HG02938 (cell line): ENCODE results near the gene ZBTB48.
"Not testable (repeated sequence)": the region's sequence is repeated elsewhere in the genome, so short reads cannot be mapped to it uniquely, and the experiment has no call there.

Experiments
- ATAC-seq: cut with Tn5 transposase; IDR thresholded peaks from one replicate; pipeline ENCODE4 v1.9.1; 2021; ENCODE audit warnings: mild to moderate bottlenecking, moderate library complexity; ENCODE audit not compliant: unreplicated experiment

The ZBTB48 gene

DNA sequence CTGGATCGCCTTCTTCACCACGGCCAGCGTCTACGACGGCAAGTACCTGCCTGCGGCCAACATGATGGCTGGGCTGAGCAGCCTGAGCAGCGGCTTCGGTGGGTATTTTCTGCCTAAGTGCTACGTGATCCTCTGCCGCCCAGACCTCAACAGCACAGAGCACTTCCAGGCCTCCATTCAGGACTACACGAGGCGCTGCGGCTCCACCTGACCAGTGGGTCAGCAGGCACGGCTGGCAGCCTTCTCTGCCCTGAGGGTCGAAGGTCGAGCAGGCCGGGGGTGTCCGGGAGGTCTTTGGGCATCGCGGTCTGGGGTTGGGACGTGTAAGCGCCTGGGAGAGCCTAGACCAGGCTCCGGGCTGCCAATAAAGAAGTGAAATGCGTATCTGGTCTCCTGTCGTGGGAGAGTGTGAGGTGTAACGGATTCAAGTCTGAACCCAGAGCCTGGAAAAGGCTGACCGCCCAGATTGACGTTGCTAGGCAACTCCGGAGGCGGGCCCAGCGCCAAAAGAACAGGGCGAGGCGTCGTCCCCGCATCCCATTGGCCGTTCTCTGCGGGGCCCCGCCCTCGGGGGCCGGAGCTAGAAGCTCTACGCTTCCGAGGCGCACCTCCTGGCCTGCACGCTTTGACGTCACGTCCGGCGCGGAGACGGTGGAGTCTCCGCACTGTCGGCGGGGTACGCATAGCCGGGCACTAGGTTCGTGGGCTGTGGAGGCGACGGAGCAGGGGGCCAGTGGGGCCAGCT lies at the start of gene ZBTB48:
ZBTB48 (plus strand) TSS at position 621 of the 745 bp plus-strand sequence. CDS start 616 bp downstream, outside the sequence.
- ATAC-seq, result peak; percentile 82

DNA sequence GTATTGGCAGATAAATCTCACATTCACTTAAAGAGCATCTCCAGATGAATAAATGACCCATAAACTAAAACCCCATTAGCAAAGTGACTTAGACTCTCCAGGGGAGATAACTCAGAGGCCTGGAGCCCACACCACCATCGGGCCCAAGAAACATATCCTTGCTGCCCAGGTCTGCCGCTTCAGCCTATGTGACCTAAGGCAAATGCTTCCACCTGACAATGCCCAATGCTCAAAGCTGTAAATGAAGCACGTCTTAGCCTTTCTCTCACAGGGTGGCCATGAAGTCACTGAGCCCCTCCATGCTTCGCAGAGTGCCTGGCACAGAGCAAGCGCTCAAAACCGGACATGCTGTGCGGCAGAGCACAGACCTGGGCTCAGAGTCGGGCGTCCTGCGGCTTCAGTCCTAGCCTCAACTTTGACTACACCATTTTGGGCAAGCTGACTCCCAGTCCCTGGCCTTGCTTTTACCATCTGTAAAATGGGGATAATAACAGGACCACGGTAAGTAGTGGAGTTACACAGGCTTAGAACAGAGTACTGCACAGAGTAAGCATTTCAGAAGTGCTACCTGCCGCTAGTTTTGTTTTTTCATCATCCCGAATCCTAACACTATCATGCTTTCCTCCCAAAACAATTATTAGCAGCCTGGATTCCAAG lies 49.2 kb upstream of the ZBTB48 start:
- no peak for ATAC-seq

DNA sequence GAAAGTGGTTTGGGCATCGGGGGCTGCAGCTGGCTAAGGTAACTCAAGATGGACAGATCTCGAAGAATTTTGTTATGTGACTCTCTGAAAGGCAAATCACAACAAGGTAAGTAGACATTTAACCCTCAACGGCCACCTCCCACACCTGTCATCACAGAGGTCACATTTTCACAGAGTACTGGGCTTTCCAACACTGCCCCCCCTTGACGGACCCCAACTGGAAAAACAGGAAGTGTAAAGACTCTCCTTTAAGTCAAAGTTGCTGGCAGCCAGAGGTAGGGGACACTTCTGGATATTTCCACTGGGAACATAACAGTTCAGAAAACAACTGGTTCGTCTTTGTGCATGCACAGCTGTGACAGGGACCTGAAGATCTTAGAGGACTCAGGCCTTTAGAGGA lies 47.8 kb upstream of the ZBTB48 start:
- ATAC-seq, result no peak

DNA sequence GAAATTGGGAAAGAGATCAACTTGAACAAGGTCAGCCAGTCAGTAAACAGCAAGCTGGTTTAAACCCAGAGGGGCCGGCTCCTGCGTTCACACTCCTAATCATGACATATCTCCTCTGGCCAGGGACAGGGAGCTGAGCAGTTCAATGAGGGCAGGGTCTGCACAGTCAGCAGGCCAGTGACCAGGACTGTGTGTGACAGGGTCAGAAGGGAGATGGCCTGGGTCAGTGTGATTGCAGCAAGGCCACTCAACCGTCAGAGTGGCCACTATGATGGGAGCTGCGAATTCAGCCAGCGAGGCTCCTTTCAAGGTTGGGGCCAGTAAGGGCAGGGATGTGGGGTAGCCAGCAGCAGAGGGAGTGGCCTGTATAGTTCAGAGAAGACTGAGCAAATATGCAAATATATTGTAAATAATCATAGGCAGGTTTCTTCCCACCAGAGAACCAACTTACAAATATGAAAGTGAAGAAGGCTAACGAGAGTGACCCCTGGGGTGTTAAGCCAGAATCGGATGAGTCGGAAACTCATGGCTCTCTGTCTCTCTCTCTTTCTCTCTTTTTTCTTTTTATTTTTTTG lies 45.5 kb upstream of the ZBTB48 start:
- no peak for ATAC-seq

DNA sequence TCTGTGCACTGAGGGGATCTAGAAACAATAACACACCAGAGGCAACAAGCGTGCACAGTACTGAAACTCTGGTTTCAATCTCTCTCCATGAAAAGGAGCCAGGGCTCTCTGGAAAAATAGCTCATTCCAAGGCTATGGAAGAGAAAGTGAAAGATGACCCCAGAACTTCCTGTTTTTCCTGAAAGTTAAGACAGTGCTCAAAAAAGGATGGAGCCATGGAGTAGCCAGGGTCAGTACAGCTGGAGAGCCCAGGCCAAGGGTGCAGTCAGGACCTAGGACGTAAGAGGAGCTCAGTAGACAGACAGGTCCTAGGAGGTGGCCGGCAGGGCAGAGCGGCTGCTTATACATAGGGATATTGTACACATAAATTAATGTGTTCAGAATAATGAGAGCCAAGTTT lies 44.6 kb upstream of the ZBTB48 start:
- no peak for ATAC-seq

DNA sequence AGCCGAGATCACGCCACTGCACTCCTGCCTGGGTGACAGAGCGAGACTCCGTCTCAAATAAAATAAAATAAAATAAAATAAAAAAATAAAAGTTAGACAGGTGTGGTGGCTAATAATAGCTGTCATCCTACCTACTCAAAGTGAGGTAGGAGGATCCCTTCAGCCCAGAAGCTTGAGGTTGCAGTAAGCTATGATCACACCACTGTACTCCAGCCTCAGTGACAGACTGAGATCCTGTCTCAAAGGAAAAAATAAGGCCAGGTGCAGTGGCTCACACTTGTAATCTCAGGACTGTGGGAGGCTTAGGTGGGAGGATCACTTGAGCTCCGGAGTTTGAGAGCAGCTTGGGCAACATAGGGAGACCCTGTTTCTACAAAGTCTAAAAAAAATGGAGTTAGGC lies 43.5 kb upstream of the ZBTB48 start:
- no peak for ATAC-seq

DNA sequence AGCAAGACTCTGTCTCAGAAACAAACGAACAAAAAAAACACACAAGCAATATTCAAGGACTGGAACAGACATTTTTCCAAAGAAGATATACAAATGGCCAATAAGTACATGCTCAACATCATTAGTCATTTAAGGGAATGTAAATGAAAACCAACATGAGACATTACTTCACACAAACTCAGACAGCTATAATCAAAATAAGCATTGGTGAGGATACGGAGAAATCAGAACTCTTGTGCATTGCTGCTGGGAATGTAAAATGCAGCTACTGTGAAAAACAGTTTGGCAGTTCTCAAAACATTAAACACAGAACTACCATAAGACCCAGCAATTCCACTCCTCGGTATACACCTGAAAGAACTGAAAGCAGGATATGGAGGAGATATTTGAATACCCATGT lies 40.8 kb upstream of the ZBTB48 start:
- no peak for ATAC-seq

DNA sequence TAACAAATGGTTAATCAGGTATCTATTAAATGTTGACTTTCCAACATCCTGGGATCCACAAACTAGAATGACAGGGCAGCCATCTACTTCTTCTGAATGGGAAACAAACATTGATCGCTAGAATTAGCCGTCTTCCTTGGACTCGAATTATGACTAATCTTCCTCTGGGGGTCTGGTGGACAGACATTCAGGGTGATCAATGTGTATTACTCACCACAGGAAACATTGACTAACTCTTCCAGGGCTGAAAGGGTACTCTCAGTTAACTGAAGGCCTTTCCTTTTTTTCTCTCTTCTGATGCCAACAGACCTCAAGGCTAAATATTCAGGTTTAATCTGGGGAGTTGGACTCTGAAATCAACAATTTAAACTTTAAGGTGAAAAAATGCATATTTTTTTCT lies 35.0 kb upstream of the ZBTB48 start:
- no peak for ATAC-seq

DNA sequence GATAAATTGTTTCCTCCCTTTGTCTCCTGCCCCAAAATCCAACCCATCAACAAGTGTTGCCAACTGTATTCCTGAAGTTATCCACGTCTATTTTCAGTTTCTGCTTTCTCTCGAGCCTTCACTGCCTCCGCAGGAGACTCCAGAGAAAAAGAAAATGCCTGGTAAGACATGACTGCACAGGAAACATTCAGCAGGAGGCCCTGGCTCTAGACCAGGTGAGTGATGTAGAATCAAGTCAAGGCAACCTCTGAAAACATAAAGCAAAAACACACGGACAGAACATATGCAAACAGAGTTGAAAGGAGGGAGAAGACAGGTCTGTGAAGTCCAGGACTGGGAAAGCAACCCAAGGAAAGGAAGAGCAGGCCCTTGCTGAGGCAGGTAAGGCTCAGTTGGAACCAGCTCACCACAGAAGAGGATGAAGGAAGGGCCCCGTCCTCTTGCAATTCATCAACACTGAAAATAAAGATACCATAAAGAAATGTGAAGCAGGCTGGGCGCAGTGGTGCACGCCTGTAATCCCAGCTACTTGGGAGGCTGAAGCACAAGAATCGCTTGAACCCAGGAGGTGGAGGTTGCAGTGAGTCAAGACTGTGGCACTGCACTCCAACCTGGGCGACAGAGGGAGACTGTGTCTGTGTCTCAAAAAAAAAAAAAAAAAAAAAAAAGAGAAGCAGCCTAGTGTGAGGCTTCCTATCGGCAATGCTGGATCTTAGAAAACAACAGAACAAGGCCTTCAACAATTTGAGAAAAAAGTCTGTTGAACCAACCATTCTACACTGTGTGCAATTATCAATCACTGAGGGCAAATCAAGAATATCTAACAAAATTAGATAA lies 34.3 kb upstream of the ZBTB48 start:
- no peak for ATAC-seq

DNA sequence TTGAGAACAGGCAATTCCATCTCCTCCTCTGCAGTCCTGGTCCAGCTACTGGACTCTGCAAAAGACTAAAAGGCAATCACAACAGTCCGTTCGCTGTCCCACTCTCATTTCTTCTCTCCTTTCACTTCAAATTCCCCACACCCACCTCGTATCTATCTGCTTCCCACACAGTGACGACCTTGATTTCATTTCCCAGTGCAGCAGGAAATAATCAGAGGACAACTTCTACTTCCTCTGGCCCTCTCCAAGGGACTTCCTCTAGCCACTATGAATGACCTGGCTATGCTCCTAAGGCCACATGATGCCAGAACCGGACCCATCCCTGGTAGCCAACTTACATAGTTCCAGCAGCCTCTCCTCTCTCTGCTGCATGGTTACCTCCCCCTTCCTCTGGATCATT lies 33.5 kb upstream of the ZBTB48 start:
- ATAC-seq, result no peak

DNA sequence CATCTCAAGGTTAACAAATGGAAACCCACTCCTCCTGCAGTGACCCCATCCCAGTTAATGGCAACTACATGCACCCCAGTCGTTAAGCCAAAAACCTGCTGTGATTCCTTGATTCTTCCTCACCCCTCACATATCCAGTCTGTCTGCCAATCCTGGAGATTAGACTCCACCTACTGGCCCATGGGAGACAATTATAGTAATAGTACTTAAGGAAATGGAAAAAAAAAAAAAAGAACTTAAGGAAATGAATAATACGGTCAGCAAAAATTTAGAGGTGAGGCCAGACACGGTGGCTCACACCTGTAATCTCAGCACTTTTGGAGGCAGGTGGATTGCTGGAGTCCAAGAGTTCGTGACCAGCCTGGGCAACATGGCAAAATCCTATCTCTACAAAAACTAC lies 32.5 kb upstream of the ZBTB48 start:
- no peak for ATAC-seq

DNA sequence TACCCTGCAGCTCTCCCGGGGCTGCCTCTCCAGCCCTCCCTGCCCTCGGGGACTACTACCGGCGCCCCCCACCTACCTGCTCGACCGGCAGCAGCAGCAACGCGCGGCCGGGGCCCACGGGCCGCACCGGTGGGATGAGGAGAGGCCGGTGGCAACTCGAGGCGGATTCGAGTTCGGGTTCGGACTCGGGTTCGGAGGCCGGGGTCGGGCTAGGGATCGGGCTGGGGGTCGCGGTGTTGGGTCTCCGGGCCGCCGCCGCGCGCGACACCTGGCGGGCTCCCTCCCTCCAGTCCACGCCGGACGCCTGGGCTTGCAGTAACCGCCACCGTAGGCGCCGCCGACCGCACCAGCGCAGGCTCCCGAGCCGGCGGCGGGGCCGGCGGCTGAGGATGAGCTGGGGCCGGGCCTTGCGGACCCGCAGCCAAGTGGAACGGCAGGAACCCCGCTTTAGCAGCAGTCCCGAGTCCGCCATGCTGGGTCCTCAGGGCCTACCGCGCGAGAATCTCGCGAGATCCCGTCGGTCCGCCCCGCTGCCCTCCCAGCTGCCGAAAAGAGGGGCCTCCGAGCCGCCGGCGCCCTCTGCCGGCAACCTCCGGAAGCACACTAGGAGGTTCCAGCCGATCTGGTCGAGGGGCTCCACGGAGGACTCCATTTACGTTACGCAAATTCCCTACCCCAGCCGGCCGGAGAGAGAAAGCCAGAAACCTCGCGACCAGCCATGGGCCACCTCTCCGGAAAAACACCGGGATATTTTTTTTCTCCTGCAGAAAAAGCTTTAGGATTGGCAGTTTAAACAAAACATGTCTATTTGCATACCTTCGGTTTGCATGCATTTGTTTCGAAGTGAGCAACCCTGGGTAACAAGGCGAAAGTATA lies 25.5 kb upstream of the ZBTB48 start, which contains the start of gene NOL9:
NOL9 (minus strand) TSS at position 483 of the 876 bp plus-strand sequence; CDS start at position 472, 11 bp downstream.
- ATAC-seq, result peak; percentile 91

DNA sequence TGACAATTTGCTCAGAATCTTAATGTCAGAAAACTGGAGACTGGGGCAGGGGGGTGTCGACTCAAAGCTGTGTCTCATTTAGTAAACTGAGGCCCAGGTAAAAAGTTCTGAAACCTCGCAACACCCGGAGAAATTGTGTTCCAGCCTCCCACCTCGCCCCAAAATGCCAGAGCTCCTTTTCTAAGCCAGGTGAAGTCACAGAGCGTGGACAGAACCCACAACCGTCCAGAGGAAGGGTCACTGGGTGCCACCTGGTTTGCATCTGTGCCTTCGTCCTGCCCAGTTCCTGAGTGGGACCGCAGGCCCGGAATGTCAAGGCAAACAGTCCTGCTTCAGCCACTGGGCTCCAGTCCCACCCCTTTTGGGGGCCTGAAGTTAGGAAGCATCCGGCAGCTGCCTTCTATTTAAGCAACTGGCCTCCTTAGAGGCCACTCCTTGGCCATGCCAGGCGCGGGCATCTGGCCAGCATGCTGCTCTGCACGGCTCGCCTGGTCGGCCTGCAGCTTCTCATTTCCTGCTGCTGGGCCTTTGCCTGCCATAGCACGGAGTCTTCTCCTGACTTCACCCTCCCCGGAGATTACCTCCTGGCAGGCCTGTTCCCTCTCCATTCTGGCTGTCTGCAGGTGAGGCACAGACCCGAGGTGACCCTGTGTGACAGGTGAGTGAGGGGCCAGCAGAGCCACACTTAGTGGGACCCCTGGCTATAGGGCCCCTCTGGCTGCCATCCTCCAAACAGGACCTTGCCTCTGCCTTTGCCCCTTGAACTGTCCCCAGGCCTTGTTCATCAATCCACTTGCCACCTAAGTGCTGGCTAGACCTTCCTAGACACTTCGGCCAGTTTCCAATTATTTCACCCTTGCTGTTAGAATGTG lies 24.7 kb upstream of the ZBTB48 start, which contains the start of gene TAS1R1:
TAS1R1 (plus strand) TSS at position 401 of the 872 bp plus-strand sequence; CDS start at position 468, 67 bp downstream.
- ATAC-seq, result no peak

DNA sequence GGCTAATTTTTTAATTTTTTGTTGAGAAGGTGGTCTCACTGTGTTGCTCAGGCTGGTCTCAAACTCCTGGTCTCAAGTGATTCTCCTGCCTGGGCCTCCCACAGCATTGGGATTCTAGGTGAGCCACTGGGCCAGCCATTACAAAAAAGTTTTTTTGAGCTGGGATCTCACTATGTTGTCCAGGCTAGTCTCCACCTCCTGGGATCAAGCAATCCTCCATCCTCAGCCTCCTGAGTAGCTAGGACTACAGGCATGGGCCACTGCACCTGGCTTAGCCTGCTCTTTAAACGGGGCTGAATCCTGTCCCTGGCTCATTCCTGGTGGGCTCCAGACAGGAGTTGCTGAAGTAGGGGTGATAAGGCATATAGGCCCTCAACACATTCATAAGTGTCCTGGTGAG lies 22.2 kb upstream of the ZBTB48 start:
- ATAC-seq, result no peak

DNA sequence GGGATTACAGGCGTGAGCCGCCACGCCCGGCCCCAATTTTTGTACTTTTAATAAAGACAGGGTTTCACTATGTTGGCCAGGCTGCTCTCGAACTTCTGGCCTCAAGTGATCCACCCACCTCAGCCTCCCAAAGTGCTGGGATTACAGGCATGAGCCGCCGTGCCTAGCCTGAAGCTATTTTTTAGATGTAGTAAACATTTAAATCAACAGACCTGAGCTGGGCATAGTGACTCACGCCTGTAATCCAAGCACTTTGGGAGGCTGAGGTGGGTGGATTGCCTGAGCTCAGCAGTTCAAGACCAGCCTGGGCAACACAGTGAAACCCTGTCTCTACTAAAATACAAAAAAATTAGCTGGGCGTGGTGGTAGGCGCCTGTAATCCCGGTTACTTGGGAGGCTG lies 20.6 kb upstream of the ZBTB48 start:
- not testable (repeated sequence) for ATAC-seq

DNA sequence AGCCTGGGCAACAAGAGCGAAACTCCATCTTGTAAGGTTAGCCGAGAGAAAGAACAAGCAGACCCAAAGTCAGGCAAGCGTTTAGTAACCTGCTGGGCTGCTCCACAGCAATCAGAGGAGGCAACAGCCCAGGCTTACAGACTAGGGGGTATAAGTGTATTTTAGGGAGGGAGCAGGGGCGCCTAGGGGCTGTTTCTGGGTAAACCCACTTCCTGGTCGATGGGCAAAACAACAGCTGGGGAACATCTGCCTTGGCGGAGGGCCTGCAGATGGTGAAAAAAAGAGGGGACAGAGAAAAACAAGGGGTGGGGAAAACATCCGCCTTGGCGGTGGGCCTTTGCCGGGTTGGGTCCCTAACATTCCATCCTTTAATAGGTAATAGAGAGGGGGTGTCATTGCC lies 19.5 kb upstream of the ZBTB48 start:
- ATAC-seq, result no peak

DNA sequence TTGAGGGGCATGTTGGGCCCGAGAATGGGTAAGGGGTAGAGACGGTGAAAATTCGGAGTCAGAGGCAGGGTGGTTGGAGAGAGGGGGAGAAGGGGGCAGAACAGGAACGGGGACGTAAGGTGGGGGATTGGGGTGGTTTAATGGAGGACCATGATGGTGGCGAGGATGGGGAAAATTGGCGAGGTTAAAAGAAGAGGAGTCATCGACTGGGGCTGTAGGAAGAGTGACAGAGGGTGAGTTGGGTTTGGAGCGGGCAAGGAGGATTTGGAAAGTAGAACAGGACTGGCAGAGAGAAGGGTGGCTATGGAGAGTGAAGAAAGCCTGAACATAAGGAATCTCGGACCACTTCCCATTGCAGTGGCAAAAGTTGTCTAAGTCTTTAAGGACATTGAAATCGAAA lies 10.8 kb upstream of the ZBTB48 start:
- ATAC-seq, result no peak

DNA sequence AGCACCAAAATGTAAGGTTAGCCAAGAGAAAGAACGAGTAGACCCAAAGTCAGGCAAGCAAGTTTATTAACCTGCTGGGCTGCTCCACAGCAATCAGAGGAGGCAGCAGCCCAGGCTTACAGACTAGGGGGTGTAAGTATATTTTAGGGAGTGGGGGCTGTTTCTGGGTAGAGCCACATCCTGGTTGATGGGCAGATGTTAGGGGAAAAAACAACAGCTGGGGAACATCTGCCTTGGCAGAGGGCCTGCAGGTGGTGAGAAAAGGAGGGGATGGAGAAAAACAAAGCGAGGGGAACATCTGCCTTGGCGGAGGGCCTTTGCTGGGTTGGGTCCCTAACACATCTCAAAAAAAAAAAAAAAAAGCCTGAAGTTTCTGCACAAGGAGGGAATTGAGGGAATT lies 9.7 kb upstream of the ZBTB48 start:
- ATAC-seq, result no peak

DNA sequence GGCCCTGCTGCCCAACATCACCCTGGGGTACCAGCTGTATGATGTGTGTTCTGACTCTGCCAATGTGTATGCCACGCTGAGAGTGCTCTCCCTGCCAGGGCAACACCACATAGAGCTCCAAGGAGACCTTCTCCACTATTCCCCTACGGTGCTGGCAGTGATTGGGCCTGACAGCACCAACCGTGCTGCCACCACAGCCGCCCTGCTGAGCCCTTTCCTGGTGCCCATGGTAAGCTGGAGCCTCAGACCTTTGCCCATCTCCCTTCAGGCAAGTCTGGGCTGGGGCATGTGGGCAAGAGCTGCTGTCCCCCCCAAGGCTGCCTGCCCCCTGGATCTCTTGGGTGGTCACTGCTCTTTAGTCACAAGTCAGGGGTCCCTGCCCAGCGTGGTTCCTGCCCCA lies 8.8 kb upstream of the ZBTB48 start:
- ATAC-seq, result no peak
